ENCODE measurements around the gene PRDM16.

PRDM16 gene

DNA sequence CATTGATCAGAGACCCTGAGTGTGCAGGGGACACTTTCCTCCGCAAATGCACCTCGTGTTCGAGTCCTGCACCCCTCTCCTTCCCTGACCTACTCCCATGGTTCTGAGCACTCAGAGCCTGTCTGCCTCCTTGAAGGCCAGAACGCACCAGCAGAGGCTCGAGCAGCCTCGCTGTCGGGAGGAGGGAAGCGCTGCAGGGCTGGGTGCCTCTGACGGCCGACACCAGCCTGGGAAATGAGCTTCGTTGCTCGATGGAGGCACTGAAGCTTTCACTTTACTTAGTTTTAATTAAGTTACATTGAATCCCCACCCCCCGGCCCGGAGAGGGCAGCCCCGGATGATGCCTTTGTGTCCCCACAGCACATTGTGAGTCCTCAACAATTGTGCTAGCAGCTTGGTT is 229.2 kb downstream of the PRDM16 start:
- no peak for ATAC-seq
- TF ChIP-seq ZFP30 (CRISPR knock-in tag; IDR thresholded peaks at IDR 0.05) (no peak), GLIS3 (CRISPR knock-in tag; IDR thresholded peaks at IDR 0.05) (no peak), OSR1 (CRISPR knock-in tag; IDR thresholded peaks at IDR 0.05) (no peak), ZC3H10 (CRISPR knock-in tag; IDR thresholded peaks at IDR 0.05) (no peak), TOX (CRISPR knock-in tag; IDR thresholded peaks at IDR 0.05; ENCODE audit: borderline replicate concordance) (no peak), ARNTL (CRISPR knock-in tag; IDR thresholded peaks at IDR 0.05; ENCODE audit: borderline replicate concordance, low read depth) (no peak), PPARA (CRISPR knock-in tag; IDR thresholded peaks at IDR 0.05; ENCODE audit: borderline replicate concordance) (no peak), CSDC2 (CRISPR knock-in tag; IDR thresholded peaks at IDR 0.05) (no peak), RARB (CRISPR knock-in tag; IDR thresholded peaks at IDR 0.05) (no peak), ZNF565 (CRISPR knock-in tag; conservative IDR thresholded peaks at IDR 0.05; ENCODE audit: low read depth) (no peak), TCF4 (CRISPR knock-in tag; IDR thresholded peaks at IDR 0.05; ENCODE audit: borderline replicate concordance) (no peak), ZNF8 (CRISPR knock-in tag; IDR thresholded peaks at IDR 0.05) (no peak), ZNF70 (CRISPR knock-in tag; IDR thresholded peaks at IDR 0.05) (no peak), BACH2 (CRISPR knock-in tag; IDR thresholded peaks at IDR 0.05; ENCODE audit: borderline replicate concordance) (no peak), SNAI2 (CRISPR knock-in tag; IDR thresholded peaks at IDR 0.05) (no peak)
- TF ChIP-seq, protein P1, sequence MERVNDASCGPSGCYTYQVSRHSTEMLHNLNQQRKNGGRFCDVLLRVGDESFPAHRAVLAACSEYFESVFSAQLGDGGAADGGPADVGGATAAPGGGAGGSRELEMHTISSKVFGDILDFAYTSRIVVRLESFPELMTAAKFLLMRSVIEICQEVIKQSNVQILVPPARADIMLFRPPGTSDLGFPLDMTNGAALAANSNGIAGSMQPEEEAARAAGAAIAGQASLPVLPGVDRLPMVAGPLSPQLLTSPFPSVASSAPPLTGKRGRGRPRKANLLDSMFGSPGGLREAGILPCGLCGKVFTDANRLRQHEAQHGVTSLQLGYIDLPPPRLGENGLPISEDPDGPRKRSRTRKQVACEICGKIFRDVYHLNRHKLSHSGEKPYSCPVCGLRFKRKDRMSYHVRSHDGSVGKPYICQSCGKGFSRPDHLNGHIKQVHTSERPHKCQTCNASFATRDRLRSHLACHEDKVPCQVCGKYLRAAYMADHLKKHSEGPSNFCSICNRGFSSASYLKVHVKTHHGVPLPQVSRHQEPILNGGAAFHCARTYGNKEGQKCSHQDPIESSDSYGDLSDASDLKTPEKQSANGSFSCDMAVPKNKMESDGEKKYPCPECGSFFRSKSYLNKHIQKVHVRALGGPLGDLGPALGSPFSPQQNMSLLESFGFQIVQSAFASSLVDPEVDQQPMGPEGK (CRISPR knock-in tag; IDR thresholded peaks at IDR 0.05; ENCODE audit: borderline replicate concordance), result no peak
- TF ChIP-seq, protein P2, sequence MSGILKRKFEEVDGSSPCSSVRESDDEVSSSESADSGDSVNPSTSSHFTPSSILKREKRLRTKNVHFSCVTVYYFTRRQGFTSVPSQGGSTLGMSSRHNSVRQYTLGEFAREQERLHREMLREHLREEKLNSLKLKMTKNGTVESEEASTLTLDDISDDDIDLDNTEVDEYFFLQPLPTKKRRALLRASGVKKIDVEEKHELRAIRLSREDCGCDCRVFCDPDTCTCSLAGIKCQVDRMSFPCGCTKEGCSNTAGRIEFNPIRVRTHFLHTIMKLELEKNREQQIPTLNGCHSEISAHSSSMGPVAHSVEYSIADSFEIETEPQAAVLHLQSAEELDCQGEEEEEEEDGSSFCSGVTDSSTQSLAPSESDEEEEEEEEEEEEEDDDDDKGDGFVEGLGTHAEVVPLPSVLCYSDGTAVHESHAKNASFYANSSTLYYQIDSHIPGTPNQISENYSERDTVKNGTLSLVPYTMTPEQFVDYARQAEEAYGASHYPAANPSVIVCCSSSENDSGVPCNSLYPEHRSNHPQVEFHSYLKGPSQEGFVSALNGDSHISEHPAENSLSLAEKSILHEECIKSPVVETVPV (CRISPR knock-in tag; IDR thresholded peaks at IDR 0.05), result no peak
- TF ChIP-seq, protein P3, sequence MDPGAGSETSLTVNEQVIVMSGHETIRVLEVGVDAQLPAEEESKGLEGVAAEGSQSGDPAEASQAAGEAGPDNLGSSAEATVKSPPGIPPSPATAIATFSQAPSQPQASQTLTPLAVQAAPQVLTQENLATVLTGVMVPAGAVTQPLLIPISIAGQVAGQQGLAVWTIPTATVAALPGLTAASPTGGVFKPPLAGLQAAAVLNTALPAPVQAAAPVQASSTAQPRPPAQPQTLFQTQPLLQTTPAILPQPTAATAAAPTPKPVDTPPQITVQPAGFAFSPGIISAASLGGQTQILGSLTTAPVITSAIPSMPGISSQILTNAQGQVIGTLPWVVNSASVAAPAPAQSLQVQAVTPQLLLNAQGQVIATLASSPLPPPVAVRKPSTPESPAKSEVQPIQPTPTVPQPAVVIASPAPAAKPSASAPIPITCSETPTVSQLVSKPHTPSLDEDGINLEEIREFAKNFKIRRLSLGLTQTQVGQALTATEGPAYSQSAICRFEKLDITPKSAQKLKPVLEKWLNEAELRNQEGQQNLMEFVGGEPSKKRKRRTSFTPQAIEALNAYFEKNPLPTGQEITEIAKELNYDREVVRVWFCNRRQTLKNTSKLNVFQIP (CRISPR knock-in tag; IDR thresholded peaks at IDR 0.05; ENCODE audit: borderline replicate concordance, low read depth), result no peak
- TF ChIP-seq, protein P4, sequence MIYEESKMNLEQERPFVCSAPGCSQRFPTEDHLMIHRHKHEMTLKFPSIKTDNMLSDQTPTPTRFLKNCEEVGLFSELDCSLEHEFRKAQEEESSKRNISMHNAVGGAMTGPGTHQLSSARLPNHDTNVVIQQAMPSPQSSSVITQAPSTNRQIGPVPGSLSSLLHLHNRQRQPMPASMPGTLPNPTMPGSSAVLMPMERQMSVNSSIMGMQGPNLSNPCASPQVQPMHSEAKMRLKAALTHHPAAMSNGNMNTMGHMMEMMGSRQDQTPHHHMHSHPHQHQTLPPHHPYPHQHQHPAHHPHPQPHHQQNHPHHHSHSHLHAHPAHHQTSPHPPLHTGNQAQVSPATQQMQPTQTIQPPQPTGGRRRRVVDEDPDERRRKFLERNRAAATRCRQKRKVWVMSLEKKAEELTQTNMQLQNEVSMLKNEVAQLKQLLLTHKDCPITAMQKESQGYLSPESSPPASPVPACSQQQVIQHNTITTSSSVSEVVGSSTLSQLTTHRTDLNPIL (CRISPR knock-in tag; IDR thresholded peaks at IDR 0.05; ENCODE audit: low read depth), result no peak

DNA sequence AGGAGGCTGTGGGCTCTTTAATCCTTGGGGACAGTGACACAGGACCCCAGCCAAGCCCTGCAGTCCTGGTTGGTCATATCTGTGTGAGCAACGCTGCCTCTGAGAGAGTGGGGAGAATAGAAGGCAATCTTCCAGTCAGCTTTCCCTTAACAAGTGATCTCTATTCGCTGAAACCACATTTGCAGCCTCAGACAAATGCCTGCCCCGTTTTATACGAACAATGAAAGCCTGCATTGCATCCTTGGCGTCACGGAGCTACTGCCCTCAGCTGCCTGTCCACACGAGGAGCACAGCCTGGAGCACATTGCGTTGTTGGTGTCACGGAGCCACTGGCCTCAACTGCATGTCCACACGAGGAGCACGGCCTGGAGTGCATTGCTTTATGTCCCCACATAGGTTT is 235.2 kb downstream of the PRDM16 start:
- no peak for ATAC-seq
- no peak for TF ChIP-seq ZNF70 (CRISPR knock-in tag; IDR thresholded peaks at IDR 0.05)
- no peak for TF ChIP-seq GLIS3 (CRISPR knock-in tag; IDR thresholded peaks at IDR 0.05)
- no peak for TF ChIP-seq OSR1 (CRISPR knock-in tag; IDR thresholded peaks at IDR 0.05)
- TF ChIP-seq TCF4 (CRISPR knock-in tag; IDR thresholded peaks at IDR 0.05; ENCODE audit: borderline replicate concordance), result no peak
- no peak for TF ChIP-seq ESRRG (CRISPR knock-in tag; IDR thresholded peaks at IDR 0.05)
- TF ChIP-seq, protein P4 (CRISPR knock-in tag; IDR thresholded peaks at IDR 0.05; ENCODE audit: low read depth), result no peak
- no peak for TF ChIP-seq PPARA (CRISPR knock-in tag; IDR thresholded peaks at IDR 0.05; ENCODE audit: borderline replicate concordance)
- no peak for TF ChIP-seq TOX (CRISPR knock-in tag; IDR thresholded peaks at IDR 0.05; ENCODE audit: borderline replicate concordance)
- no peak for TF ChIP-seq SNAI2 (CRISPR knock-in tag; IDR thresholded peaks at IDR 0.05)
- TF ChIP-seq CSDC2 (CRISPR knock-in tag; IDR thresholded peaks at IDR 0.05), result no peak
- TF ChIP-seq, protein P3 (CRISPR knock-in tag; IDR thresholded peaks at IDR 0.05; ENCODE audit: borderline replicate concordance, low read depth), result no peak
- TF ChIP-seq ZFP3 (CRISPR knock-in tag; IDR thresholded peaks at IDR 0.05), result no peak
- no peak for TF ChIP-seq ZNF565 (CRISPR knock-in tag; conservative IDR thresholded peaks at IDR 0.05; ENCODE audit: low read depth)
- TF ChIP-seq, protein P2 (CRISPR knock-in tag; IDR thresholded peaks at IDR 0.05), result no peak
- no peak for TF ChIP-seq ARNTL (CRISPR knock-in tag; IDR thresholded peaks at IDR 0.05; ENCODE audit: borderline replicate concordance, low read depth)
- TF ChIP-seq ISL1 (CRISPR knock-in tag; IDR thresholded peaks at IDR 0.05), result no peak
- TF ChIP-seq BACH2 (CRISPR knock-in tag; IDR thresholded peaks at IDR 0.05; ENCODE audit: borderline replicate concordance), result no peak
- TF ChIP-seq, protein P5, sequence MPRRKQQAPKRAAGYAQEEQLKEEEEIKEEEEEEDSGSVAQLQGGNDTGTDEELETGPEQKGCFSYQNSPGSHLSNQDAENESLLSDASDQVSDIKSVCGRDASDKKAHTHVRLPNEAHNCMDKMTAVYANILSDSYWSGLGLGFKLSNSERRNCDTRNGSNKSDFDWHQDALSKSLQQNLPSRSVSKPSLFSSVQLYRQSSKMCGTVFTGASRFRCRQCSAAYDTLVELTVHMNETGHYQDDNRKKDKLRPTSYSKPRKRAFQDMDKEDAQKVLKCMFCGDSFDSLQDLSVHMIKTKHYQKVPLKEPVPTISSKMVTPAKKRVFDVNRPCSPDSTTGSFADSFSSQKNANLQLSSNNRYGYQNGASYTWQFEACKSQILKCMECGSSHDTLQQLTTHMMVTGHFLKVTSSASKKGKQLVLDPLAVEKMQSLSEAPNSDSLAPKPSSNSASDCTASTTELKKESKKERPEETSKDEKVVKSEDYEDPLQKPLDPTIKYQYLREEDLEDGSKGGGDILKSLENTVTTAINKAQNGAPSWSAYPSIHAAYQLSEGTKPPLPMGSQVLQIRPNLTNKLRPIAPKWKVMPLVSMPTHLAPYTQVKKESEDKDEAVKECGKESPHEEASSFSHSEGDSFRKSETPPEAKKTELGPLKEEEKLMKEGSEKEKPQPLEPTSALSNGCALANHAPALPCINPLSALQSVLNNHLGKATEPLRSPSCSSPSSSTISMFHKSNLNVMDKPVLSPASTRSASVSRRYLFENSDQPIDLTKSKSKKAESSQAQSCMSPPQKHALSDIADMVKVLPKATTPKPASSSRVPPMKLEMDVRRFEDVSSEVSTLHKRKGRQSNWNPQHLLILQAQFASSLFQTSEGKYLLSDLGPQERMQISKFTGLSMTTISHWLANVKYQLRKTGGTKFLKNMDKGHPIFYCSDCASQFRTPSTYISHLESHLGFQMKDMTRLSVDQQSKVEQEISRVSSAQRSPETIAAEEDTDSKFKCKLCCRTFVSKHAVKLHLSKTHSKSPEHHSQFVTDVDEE (CRISPR knock-in tag; IDR thresholded peaks at IDR 0.05), result no peak
- TF ChIP-seq ZNF8 (CRISPR knock-in tag; IDR thresholded peaks at IDR 0.05), result no peak
